Stomach (tissue), 4 donors: ENCODE results near the gene SARM1.

ENCODE experiments used
- POLR2A ChIP-seq, 4 donors: fragments of 450-650 bp; IDR thresholded peaks; one replicate each; pipeline ENCODE4 v1.6.1; 2016; ENCODE audit warnings: antibody characterized with exemption in 4 of 4, control low read depth in 2 of 4, mild to moderate bottlenecking in 1 of 4, moderate library complexity in 1 of 4
- POLR2AphosphoS5 ChIP-seq, 3 donors: sonication (generic); formaldehyde crosslinking; IDR thresholded peaks; one replicate each; pipeline ENCODE4 v1.6.1; 2016; ENCODE audit warnings: antibody characterized with exemption in 3 of 3
- TF ChIP-seq, protein P1 (sequence below), 7 experiments: fragments of 450-650 bp in 4 of 7; fragments of 200-600 bp in 3 of 7; sonication (generic) in 3 of 7; IDR thresholded peaks; one replicate each; pipeline ENCODE4 v1.5.1; 2016 to 2019; ENCODE audit warnings: antibody characterized with exemption in 7 of 7, control low read depth in 2 of 7, mild to moderate bottlenecking in 1 of 7

DNA sequence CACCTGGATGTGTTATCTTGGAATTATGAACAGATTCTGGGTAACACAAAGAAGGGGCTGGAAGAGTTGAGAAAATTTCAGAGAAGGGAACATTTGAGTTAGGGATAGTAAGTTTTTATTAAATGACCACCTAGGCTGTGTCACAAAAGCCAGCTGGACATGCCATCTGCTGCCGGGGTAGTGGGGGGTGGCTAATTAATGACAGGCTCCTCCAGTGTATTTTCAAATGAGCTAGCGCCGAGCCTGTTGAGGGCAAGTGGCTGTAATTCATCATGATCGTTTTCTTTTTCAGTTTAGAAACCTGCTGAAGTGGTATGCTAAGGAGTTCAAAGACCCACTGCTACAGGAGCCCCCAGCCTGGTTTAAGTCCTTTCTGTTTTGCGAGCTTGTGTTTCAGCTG lies 46.3 kb upstream of the SARM1 start:
- TF ChIP-seq, protein P1, sequence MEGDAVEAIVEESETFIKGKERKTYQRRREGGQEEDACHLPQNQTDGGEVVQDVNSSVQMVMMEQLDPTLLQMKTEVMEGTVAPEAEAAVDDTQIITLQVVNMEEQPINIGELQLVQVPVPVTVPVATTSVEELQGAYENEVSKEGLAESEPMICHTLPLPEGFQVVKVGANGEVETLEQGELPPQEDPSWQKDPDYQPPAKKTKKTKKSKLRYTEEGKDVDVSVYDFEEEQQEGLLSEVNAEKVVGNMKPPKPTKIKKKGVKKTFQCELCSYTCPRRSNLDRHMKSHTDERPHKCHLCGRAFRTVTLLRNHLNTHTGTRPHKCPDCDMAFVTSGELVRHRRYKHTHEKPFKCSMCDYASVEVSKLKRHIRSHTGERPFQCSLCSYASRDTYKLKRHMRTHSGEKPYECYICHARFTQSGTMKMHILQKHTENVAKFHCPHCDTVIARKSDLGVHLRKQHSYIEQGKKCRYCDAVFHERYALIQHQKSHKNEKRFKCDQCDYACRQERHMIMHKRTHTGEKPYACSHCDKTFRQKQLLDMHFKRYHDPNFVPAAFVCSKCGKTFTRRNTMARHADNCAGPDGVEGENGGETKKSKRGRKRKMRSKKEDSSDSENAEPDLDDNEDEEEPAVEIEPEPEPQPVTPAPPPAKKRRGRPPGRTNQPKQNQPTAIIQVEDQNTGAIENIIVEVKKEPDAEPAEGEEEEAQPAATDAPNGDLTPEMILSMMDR (IDR thresholded peaks at IDR 0.05) = no peak
- no peak for TF ChIP-seq POLR2A (IDR thresholded peaks at IDR 0.05)
- no peak for TF ChIP-seq POLR2AphosphoS5 (IDR thresholded peaks at IDR 0.05)
